Nephron (organoid): Measurements from ENCODE around the gene PODN.

Experiments
- H3K27ac Mint-ChIP-seq, 3 experiments: 2 replicates each; pipeline ENCODE4 v1.8.0; 2020; ENCODE audit warnings: mixed read lengths in 3 of 3, mild to moderate bottlenecking in 2 of 3, moderate library complexity in 1 of 3
- H3K27me3 Mint-ChIP-seq: 2 replicates; pipeline ENCODE4 v1.8.0; 2021; ENCODE audit warnings: low read depth, mild to moderate bottlenecking, moderate library complexity, mixed read lengths
- H3K36me3 Mint-ChIP-seq: 2 replicates; pipeline ENCODE4 v1.8.0; 2020; ENCODE audit warnings: low read depth, mixed read lengths
- H3K4me1 Mint-ChIP-seq: 2 replicates; pipeline ENCODE4 v1.8.0; 2020; ENCODE audit warnings: mixed read lengths
- H3K4me3 Mint-ChIP-seq, 3 experiments: 2 replicates each; pipeline ENCODE4 v1.8.0; 2020; ENCODE audit warnings: mild to moderate bottlenecking in 3 of 3, mixed read lengths in 3 of 3, moderate library complexity in 2 of 3
- H3K9me3 Mint-ChIP-seq: 2 replicates; pipeline ENCODE4 v1.8.0; 2020; ENCODE audit warnings: mixed read lengths
- CTCF ChIP-seq, 3 experiments: fragments of 200-600 bp; sonication (generic); IDR thresholded peaks; one replicate each; pipeline ENCODE4 v1.5.0; 2021; ENCODE audit warnings: antibody characterized with exemption in 3 of 3; ENCODE audit not compliant: unreplicated experiment in 3 of 3

Gene PODN

GRCh38 chr1:53120659-53121058, 58.6 kb downstream of the PODN start:
- peaks cover 18% of the 10 kb centered on the region for H3K27me3 Mint-ChIP-seq
- no peaks in the 10 kb centered on the region for H3K9me3 Mint-ChIP-seq
- TF ChIP-seq CTCF (IDR thresholded peaks at IDR 0.05; ENCODE audit: unreplicated experiment in 3 of 3): no peak
- no peaks in the 10 kb centered on the region for H3K36me3 Mint-ChIP-seq
- H3K4me1 Mint-ChIP-seq: peaks cover 58% of the 10 kb centered on the region
- H3K4me3 Mint-ChIP-seq: peak overlapping the region in 1 of 3 experiments; percentile 5
- H3K27ac Mint-ChIP-seq: peak overlapping the region in 2 of 3 experiments; percentile 39 to 80

- H3K27ac Mint-ChIP-seq: peak overlapping the region; percentile 39 to 86 (median 80)
- H3K9me3 Mint-ChIP-seq: no peaks in the 10 kb centered on the region
- no peaks in the 10 kb centered on the region for H3K36me3 Mint-ChIP-seq
- peaks cover 65% of the 10 kb centered on the region for H3K4me1 Mint-ChIP-seq
- peaks cover 18% of the 10 kb centered on the region for H3K27me3 Mint-ChIP-seq
- no peak for TF ChIP-seq CTCF (IDR thresholded peaks at IDR 0.05; ENCODE audit: unreplicated experiment in 3 of 3)
- H3K4me3 Mint-ChIP-seq: peak overlapping the region in 1 of 3 experiments; percentile 8
These were observed 59.5 kb downstream of the PODN start for GRCh38 chr1:53121319-53122172.

DNA sequence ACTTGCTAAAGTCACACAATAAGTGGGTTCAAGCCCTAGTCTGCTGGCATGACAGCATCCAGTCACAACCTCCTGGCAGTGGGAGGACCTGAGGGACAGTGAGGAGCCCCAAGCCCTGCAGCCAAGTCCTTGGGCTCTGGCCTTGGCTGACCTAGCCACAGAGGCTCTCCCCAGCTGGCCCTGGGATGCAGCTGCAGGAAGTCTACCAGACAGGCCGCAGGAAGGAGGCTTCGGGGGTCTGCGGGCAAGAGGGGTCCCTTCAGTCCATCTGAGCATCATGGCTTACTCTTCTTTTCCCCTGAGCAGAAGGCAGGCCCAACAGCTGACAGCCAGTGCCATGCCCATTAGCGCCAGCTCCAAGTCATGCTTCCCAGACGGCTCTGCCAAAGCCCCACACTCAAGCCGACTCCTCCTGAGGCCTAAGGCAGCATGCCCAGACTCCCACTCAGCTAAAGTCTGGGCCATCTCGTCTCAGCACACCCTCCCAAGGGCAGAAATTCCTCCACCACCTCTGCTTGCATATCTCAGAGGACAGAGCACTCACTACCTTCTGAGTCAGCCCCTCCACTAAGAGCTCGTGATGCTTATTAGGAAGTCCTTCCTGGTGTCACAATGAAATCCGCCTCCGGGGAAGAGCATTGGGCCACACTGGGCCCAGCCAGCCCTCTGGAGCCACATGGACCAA, 60.3 kb downstream of the PODN start:
- Mint-ChIP-seq H3K9me3 (no peaks in the 10 kb centered on the region), H3K4me1 (peaks cover 65% of the 10 kb centered on the region), H3K36me3 (no peaks in the 10 kb centered on the region), H3K27ac (peak overlapping the region in 2 of 3 experiments; percentile 80 to 82), H3K27me3 (peaks cover 12% of the 10 kb centered on the region), H3K4me3 (no peak overlapping the region)
- no peak for TF ChIP-seq CTCF (IDR thresholded peaks at IDR 0.05; ENCODE audit: unreplicated experiment in 3 of 3)

DNA sequence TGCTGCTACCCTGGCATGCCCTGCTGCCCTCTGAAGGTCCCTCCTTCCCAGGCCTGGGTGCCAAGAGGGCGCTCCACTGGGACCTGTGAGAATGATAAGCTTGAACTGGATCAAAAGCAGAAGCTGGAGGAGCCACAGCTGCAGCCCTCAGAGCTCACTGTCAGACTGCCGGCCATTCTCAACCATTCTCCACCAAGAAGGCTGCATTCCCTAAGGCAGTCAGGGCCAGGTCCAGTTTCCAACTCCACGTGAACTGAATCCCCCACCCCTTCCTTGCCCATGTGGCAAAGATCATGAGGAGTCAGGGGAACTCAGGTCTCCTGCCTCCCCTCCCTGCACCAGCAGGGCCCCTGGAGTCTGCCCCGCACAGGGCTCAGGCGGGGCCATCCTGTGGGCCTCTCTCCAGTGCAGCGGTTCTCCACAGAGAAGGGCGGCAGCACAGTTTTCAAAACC, 61.0 kb downstream of the PODN start:
- H3K36me3 Mint-ChIP-seq: no peaks in the 10 kb centered on the region
- peak overlapping the region in 1 of 3 experiments; percentile 80 for H3K27ac Mint-ChIP-seq
- TF ChIP-seq CTCF (IDR thresholded peaks at IDR 0.05; ENCODE audit: unreplicated experiment in 3 of 3): no peak
- peaks cover 11% of the 10 kb centered on the region for H3K27me3 Mint-ChIP-seq
- peaks cover 69% of the 10 kb centered on the region for H3K4me1 Mint-ChIP-seq
- no peak overlapping the region for H3K4me3 Mint-ChIP-seq
- no peaks in the 10 kb centered on the region for H3K9me3 Mint-ChIP-seq

DNA sequence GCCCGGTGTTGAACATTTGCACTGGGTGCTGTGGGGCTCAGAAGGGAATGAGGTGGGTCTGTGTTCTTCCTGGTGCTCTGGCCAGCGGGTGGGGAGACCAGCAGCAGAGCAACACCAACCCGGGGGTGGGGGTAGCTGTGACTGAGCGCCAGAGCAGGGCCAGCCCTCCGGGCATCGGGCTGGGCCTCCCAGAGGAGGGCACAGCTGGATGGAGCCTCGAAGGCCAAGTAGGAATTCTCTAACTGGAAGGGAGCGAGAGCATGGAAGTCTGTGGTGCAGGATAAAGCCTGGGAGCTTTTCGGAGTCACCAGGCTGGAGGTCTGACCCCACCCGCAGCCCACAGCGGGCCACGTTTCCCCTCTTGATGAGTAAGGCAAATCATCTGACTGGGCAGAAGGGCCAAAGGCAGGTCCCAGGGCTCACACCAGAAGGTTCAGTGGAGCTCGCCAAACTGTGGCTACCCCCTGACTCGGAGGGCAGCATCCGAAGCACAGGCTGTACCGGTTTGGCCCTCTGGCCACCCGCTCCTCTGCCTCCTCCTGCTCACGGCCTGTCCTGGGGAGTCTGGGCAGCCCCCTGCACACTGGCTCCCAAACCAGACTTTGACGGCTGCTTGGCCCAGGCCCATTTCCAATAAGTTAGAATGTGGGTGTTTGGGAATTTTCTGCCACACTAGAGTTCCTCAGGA, 61.6 kb downstream of the PODN start:
- H3K36me3 Mint-ChIP-seq: no peaks in the 10 kb centered on the region
- H3K9me3 Mint-ChIP-seq: no peaks in the 10 kb centered on the region
- H3K4me3 Mint-ChIP-seq: peak overlapping the region in 1 of 3 experiments; percentile 42
- TF ChIP-seq CTCF (IDR thresholded peaks at IDR 0.05; ENCODE audit: unreplicated experiment in 3 of 3): no peak
- peaks cover 70% of the 10 kb centered on the region for H3K4me1 Mint-ChIP-seq
- peaks cover 11% of the 10 kb centered on the region for H3K27me3 Mint-ChIP-seq
- peak overlapping the region; percentile 80 to 95 (median 95) for H3K27ac Mint-ChIP-seq
